Sigmoid colon (tissue), 7 donors: ENCODE results near the gene PTPN1. TPM values are rescaled to one million over a fixed set of nuclear protein-coding genes. Genes with fewer than 3 reads are reported as not detected.

Experiments used
- DNase-seq: peaks from one replicate; pipeline ENCODE4 v3.0.0-alpha.2; 2019
- H3K27ac ChIP-seq, 4 donors: fragments of 200-600 bp; sonication (generic); one replicate each; pipeline ENCODE4 v1.5.1; 2016 to 2019; ENCODE audit warnings: mild to moderate bottlenecking in 1 of 4
- H3K27me3 ChIP-seq, 3 donors: fragments of 200-600 bp; sonication (generic); one replicate each; pipeline ENCODE4 v1.5.1; 2019; ENCODE audit warnings: mild to moderate bottlenecking in 1 of 3
- H3K36me3 ChIP-seq, 4 donors: fragments of 200-600 bp; sonication (generic); one replicate each; pipeline ENCODE4 v1.5.1; 2016 to 2019
- H3K4me1 ChIP-seq, 4 donors: fragments of 200-600 bp; sonication (generic); one replicate each; pipeline ENCODE4 v1.5.1; 2017 to 2019
- H3K4me3 ChIP-seq, 4 donors: fragments of 200-600 bp; sonication (generic); one replicate each; pipeline ENCODE4 v1.5.1; 2017 to 2019; ENCODE audit warnings: mild to moderate bottlenecking in 2 of 4, moderate library complexity in 1 of 4
- H3K9me3 ChIP-seq, 4 donors: fragments of 200-600 bp in 3 of 4; sonication (generic) in 3 of 4; one replicate each; pipeline versions ENCODE4 v1.5.1 to v1.6.1; 2013 to 2019
- EP300 ChIP-seq, 4 donors: sonication (generic); formaldehyde crosslinking; IDR thresholded peaks; one replicate each; pipeline ENCODE4 v1.6.1; 2017; ENCODE audit warnings: antibody characterized with exemption in 4 of 4
- POLR2A ChIP-seq, 2 donors: fragments of 450-650 bp; IDR thresholded peaks; one replicate each; pipeline ENCODE4 v1.6.1; 2016; ENCODE audit warnings: antibody characterized with exemption in 2 of 2, mild to moderate bottlenecking in 2 of 2, moderate library complexity in 2 of 2
- POLR2AphosphoS5 ChIP-seq, 4 donors: sonication (generic); formaldehyde crosslinking; IDR thresholded peaks; one replicate each; pipeline ENCODE4 v1.6.1; 2017; ENCODE audit warnings: antibody characterized with exemption in 4 of 4
- WGBS, 2 donors: extraction: QIAGEN DNeasy Blood & Tissue Kit; methylation state at CpG; one replicate each; pipeline ENCODE4 v1.1.7; 2013; 5-methylcytosine and 5-hydroxymethylcytosine counted together
- intact Hi-C: fragments of 100-400 bp; cut with DNase I; formaldehyde crosslinking; loops from one replicate; pipeline ENCODE4 v1.15.1; 2023
- polyA plus RNA-seq, 3 donors: library from polyadenylated mRNA; stranded (reverse); fragments of 200-250 nt; gene quantifications; one replicate each; pipeline ENCODE4 v1.2.3, GENCODE V29; 2013
- total RNA-seq, 4 donors: library from RNA; depleted of rRNA; stranded (reverse); fragments of >200 nt; gene quantifications; one replicate each; pipeline ENCODE4 v1.1.0, GENCODE V29; 2016
- TF ChIP-seq, protein P1 (sequence below), 4 experiments: fragments of 450-650 bp in 3 of 4; fragments of 200-600 bp in 1 of 4; IDR thresholded peaks; one replicate each; pipeline ENCODE4 v1.5.1; 2016 to 2019; ENCODE audit warnings: antibody characterized with exemption in 4 of 4, mild to moderate bottlenecking in 3 of 4, moderate library complexity in 2 of 4
- donor health status: healthy with polysubstance abuse.
- donor health status: Bipolar disorder and iron deficiency.
- donor health status: healthy.

The PTPN1 gene
- total and polyA plus RNA-seq, 7 donors: 14.4 to 41.5 (median 23.6) TPM

DNA sequence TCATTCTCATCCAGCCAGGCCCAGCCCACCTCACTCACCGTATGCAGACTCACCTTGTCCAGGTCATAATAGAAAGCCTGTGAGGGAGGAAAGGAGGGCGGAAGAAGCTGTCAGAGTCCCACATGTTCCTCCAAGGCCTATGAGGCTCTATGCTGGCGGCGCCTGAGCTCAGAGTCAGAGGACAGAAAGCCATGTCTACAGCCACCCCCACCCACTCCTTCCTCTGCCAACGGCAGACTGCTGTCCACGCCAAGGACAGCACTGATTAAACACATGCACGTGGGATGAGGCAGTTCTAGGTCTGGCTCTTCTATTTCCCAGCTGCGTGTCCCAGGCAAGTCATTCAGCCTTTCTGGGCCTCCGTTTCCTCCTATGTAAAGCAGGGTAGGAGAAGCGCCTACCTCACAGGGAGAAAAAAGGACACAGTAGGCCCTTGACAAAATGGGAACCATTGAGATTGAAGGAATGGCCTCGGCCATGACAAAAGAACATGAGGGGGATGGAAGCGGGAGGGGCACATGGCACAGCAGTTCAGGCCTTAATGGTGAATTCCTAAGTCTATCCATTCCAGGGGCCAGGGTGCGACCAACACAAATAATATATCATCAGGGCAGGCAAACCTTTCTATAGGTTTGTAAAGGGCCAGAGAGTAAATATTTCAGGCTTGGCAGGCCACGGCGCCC lies 101.1 kb downstream of the PTPN1 start:
- 68 to 79% methylated on average over 15 of the region's 15 CpGs for WGBS, 2 donors
- DNase-seq: no peak

DNA sequence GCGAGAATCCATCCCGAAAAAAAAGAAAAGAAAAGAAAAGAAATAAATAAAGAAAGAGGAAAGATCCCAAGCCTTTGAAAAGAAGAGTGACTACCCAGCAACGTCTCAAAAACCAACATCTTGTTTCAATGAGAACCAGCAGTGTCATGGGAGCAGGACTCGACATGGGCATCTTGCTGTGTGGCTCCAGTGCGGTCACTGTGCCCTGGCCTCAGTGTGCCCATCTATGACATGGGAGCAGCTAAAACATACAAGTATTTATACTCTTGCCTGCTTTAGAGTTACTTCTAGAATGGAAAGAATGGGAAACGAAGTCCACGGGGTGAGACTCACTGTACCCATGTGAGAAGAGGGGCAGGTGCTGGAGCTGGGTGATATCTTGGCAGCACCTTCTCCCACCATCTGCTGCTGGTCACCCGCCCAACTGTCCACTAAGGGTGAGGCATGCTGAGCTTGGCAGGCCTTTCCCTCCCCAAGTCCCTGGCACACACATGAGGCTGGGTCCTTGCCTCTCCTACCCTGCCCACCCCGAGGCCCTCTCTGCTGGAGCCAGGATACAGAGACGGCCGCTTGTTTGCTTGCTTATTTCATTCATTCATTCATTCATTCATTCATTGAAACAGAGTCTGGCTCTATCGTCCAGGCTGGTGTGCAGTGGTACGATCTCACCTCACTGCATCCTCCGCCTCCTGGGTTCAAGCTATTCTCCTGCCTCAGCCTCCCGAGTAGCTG lies 103.4 kb downstream of the PTPN1 start:
- Histone ChIP-seq H3K9me3 (no peaks in the 10 kb centered on the region), H3K36me3 (peaks cover 0 to 4% (median 0%) of the 10 kb centered on the region in 4 donors), H3K4me3 (no peak overlapping the region), H3K27ac (no peak overlapping the region), H3K4me1 (no peaks in the 10 kb centered on the region), H3K27me3 (no peaks in the 10 kb centered on the region)
- no peak for DNase-seq
- intact Hi-C loops: no loop called here
- TF ChIP-seq, protein P1, sequence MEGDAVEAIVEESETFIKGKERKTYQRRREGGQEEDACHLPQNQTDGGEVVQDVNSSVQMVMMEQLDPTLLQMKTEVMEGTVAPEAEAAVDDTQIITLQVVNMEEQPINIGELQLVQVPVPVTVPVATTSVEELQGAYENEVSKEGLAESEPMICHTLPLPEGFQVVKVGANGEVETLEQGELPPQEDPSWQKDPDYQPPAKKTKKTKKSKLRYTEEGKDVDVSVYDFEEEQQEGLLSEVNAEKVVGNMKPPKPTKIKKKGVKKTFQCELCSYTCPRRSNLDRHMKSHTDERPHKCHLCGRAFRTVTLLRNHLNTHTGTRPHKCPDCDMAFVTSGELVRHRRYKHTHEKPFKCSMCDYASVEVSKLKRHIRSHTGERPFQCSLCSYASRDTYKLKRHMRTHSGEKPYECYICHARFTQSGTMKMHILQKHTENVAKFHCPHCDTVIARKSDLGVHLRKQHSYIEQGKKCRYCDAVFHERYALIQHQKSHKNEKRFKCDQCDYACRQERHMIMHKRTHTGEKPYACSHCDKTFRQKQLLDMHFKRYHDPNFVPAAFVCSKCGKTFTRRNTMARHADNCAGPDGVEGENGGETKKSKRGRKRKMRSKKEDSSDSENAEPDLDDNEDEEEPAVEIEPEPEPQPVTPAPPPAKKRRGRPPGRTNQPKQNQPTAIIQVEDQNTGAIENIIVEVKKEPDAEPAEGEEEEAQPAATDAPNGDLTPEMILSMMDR (IDR thresholded peaks at IDR 0.05): no peak
- no peak for TF ChIP-seq POLR2AphosphoS5 (IDR thresholded peaks at IDR 0.05)
- TF ChIP-seq POLR2A (IDR thresholded peaks at IDR 0.05): no peak
- no peak for TF ChIP-seq EP300 (IDR thresholded peaks at IDR 0.05)
- 91 to 93% methylated on average over 15 of the region's 15 CpGs for WGBS, 2 donors

More for the DNA sequence above, 101.1 kb downstream of the PTPN1 start:
- TF ChIP-seq, protein P1 (IDR thresholded peaks at IDR 0.05): no peak
- TF ChIP-seq EP300 (IDR thresholded peaks at IDR 0.05) (no peak), POLR2AphosphoS5 (IDR thresholded peaks at IDR 0.05) (no peak)
- Histone ChIP-seq H3K36me3 (peaks cover 0 to 4% (median 0%) of the 10 kb centered on the region in 4 donors), H3K4me1 (no peaks in the 10 kb centered on the region), H3K27ac (no peak overlapping the region), H3K9me3 (no peaks in the 10 kb centered on the region), H3K4me3 (no peak overlapping the region), H3K27me3 (no peaks in the 10 kb centered on the region)
- intact Hi-C loops: no loop called here

DNA sequence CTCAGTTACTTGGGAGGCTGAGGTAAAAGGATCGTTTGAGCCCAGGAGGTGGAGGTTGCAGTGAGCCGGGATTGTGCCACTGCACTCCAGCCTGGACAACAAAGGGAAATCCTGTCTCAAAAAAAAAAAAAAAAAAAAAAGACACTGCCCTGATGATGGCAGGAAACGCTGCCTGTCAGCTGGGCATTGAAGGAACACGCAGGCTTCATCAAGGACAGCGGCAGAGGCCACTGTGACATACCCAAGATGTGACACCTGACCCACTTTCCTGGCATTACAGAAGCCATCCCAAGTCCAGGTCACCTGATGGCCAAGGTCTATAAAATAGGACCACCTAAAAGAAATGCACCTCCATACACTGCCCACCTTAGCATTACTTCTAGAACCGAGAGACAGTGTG lies 105.2 kb downstream of the PTPN1 start:
- Histone ChIP-seq H3K9me3 (no peaks in the 10 kb centered on the region), H3K27me3 (no peaks in the 10 kb centered on the region), H3K4me1 (no peaks in the 10 kb centered on the region), H3K4me3 (no peak overlapping the region), H3K36me3 (no peaks in the 10 kb centered on the region), H3K27ac (no peak overlapping the region)
- no peak for DNase-seq
- intact Hi-C loops: no loop called here
- WGBS, 2 donors: 91 to 92% methylated on average over 6 of the region's 6 CpGs
- TF ChIP-seq, protein P1 (IDR thresholded peaks at IDR 0.05): no peak

DNA sequence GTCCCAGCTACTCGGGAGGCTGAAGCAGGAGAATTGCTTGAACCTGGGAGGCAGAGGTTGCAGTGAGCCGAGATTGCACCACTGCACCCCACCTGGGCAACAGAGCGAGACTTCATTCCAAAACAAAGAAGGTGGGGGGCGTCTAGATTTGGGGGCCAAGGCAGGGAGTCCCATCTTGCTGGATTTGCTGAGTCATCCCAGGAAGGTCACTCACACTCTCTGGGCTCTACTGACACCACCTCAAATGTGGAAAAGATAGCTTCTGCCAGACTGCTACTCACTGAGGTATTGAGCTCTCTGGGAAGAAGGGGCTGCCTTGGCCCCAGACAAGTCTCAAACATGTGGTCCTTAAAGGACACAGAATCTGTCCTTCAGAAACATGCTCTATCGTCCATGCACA lies 106.8 kb downstream of the PTPN1 start:
- H3K36me3 ChIP-seq: no peaks in the 10 kb centered on the region
- peaks cover 0 to 6% (median 4%) of the 10 kb centered on the region in 4 donors for H3K9me3 ChIP-seq
- TF ChIP-seq POLR2A (IDR thresholded peaks at IDR 0.05): no peak
- TF ChIP-seq POLR2AphosphoS5 (IDR thresholded peaks at IDR 0.05): no peak
- TF ChIP-seq, protein P1 (IDR thresholded peaks at IDR 0.05): no peak
- TF ChIP-seq EP300 (IDR thresholded peaks at IDR 0.05): no peak
- no peaks in the 10 kb centered on the region for H3K4me1 ChIP-seq
- 90 to 91% methylated on average over 5 of the region's 5 CpGs for WGBS, 2 donors
- no peaks in the 10 kb centered on the region for H3K27me3 ChIP-seq
- no peak overlapping the region for H3K27ac ChIP-seq
- intact Hi-C loops: no loop called here
- DNase-seq: no peak
- H3K4me3 ChIP-seq: no peak overlapping the region
